Stomach (tissue), 9 donors: ENCODE data around the gene PXMP2. TPM values are rescaled to one million over a fixed set of nuclear protein-coding genes. Genes with fewer than 3 reads are reported as not detected.

Experiments
- DNase-seq, 2 donors: peaks; one replicate each; pipeline versions ENCODE4 v3.0.0 to v3.0.0-alpha.2; 2013 to 2019
- H3K27ac ChIP-seq, 5 donors: fragments of 200-600 bp in 4 of 5; sonication (generic) in 4 of 5; one replicate each; pipeline ENCODE4 v1.5.1; 2013 to 2019; ENCODE audit warnings: mild to moderate bottlenecking in 1 of 5, moderate library complexity in 1 of 5
- H3K27me3 ChIP-seq, 3 donors: fragments of 200-600 bp; sonication (generic); one replicate each; pipeline ENCODE4 v1.5.1; 2017 to 2019; ENCODE audit warnings: mixed run types in 1 of 3
- H3K36me3 ChIP-seq, 4 donors: fragments of 200-600 bp; sonication (generic); 1 replicate in 3 of 4; 2 replicates in 1 of 4; pipeline ENCODE4 v1.5.1; 2016 to 2019
- H3K4me1 ChIP-seq, 4 donors: fragments of 200-600 bp; sonication (generic); one replicate each; pipeline ENCODE4 v1.5.1; 2016 to 2019
- H3K4me3 ChIP-seq, 4 donors: fragments of 200-600 bp; sonication (generic) in 3 of 4; one replicate each; pipeline ENCODE4 v1.5.1; 2016 to 2019; ENCODE audit warnings: mild to moderate bottlenecking in 1 of 4
- H3K9me3 ChIP-seq, 4 donors: fragments of 200-600 bp; sonication (generic); one replicate each; pipeline ENCODE4 v1.5.1; 2016 to 2019
- CTCF ChIP-seq, 7 experiments: fragments of 450-650 bp in 4 of 7; fragments of 200-600 bp in 3 of 7; sonication (generic) in 3 of 7; IDR thresholded peaks; one replicate each; pipeline ENCODE4 v1.5.1; 2016 to 2019; ENCODE audit warnings: antibody characterized with exemption in 7 of 7, control low read depth in 2 of 7, mild to moderate bottlenecking in 1 of 7
- EP300 ChIP-seq: sonication (generic); formaldehyde crosslinking; IDR thresholded peaks from one replicate; pipeline ENCODE4 v1.6.1; 2017; ENCODE audit warnings: antibody characterized with exemption
- POLR2A ChIP-seq, 4 donors: fragments of 450-650 bp; IDR thresholded peaks; one replicate each; pipeline ENCODE4 v1.6.1; 2016; ENCODE audit warnings: antibody characterized with exemption in 4 of 4, control low read depth in 2 of 4, mild to moderate bottlenecking in 1 of 4, moderate library complexity in 1 of 4
- POLR2AphosphoS5 ChIP-seq, 3 donors: sonication (generic); formaldehyde crosslinking; IDR thresholded peaks; one replicate each; pipeline ENCODE4 v1.6.1; 2016; ENCODE audit warnings: antibody characterized with exemption in 3 of 3
- WGBS, 5 donors: extraction: QIAGEN DNeasy Blood & Tissue Kit in 3 of 5; methylation state at CpG; one replicate each; pipeline versions ENCODE4 v1.1.5 to v1.1.7; 2013 to 2018; 5-methylcytosine and 5-hydroxymethylcytosine counted together
- intact Hi-C: fragments of 100-400 bp; cut with DNase I; formaldehyde crosslinking; loops from one replicate; pipeline ENCODE4 v1.15.1; 2023; ENCODE audit warnings: low total_unique reads
- polyA plus RNA-seq, 3 donors: library from polyadenylated mRNA; stranded (reverse); fragments of 200-250 nt; gene quantifications; one replicate each; pipeline ENCODE4 v1.2.3, GENCODE V29; 2013
- total RNA-seq, 5 donors: library from RNA; depleted of rRNA; stranded (reverse); fragments of >200 nt; gene quantifications; one replicate each; pipeline versions ENCODE4 v1.1.0 to v1.2.3, GENCODE V29; 2014 to 2016
- donor health status: healthy with polysubstance abuse.
- donor health status: Bipolar disorder and iron deficiency.
- donor health status: healthy.

Gene PXMP2
- total and polyA plus RNA-seq, 8 donors, result 29.9 to 274 (median 90.1) TPM

- no peaks in the 10 kb centered on the region for H3K27me3 ChIP-seq
- no peak for DNase-seq
- intact Hi-C loops, result no loop called here
- H3K9me3 ChIP-seq, result no peaks in the 10 kb centered on the region
- H3K36me3 ChIP-seq, result peaks cover 39 to 93% (median 88%) of the 10 kb centered on the region in 4 donors
- H3K4me3 ChIP-seq, result no peak overlapping the region
- 91 to 92% (median 92%) methylated on average over 7 of the region's 7 CpGs for WGBS, 5 donors
- H3K4me1 ChIP-seq, result no peaks in the 10 kb centered on the region
- no peak overlapping the region for H3K27ac ChIP-seq
- TF ChIP-seq POLR2AphosphoS5 (IDR thresholded peaks at IDR 0.05), result no peak
- no peak for TF ChIP-seq POLR2A (IDR thresholded peaks at IDR 0.05)
- no peak for TF ChIP-seq CTCF (IDR thresholded peaks at IDR 0.05)
- no peak for TF ChIP-seq EP300
Observed at GRCh38 chr12:132646850-132647249, 40.5 kb upstream of the PXMP2 start.

DNA sequence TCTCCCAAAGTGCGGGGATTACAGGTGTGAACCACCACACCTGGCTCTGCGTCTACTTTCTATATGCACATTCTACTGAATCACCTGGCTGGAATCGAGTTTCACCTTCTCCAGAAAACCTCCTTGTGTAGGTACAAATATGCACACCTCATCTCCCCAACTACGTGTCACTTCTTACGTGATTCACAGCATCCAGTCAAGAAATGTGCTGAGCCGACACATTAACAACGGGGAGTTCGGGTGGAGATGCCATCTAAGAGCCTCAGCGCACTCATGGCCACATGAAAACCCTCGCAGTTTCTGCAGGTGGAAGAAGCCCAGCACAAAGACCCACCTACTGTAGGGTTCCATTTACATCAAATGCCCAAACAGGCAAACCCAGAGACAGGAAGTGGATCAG, 39.5 kb upstream of the PXMP2 start:
- Histone ChIP-seq H3K4me3 (no peak overlapping the region), H3K27me3 (no peaks in the 10 kb centered on the region), H3K9me3 (no peaks in the 10 kb centered on the region), H3K36me3 (peaks cover 29 to 93% (median 88%) of the 10 kb centered on the region in 4 donors), H3K4me1 (no peaks in the 10 kb centered on the region), H3K27ac (no peak overlapping the region)
- intact Hi-C loops, result no loop called here
- TF ChIP-seq EP300, result no peak
- no peak for TF ChIP-seq POLR2AphosphoS5 (IDR thresholded peaks at IDR 0.05)
- TF ChIP-seq CTCF (IDR thresholded peaks at IDR 0.05), result no peak
- no peak for TF ChIP-seq POLR2A (IDR thresholded peaks at IDR 0.05)
- WGBS, 5 donors, result 96 to 97% (median 96%) methylated on average over 10 of the region's 10 CpGs
- DNase-seq, result no peak

DNA sequence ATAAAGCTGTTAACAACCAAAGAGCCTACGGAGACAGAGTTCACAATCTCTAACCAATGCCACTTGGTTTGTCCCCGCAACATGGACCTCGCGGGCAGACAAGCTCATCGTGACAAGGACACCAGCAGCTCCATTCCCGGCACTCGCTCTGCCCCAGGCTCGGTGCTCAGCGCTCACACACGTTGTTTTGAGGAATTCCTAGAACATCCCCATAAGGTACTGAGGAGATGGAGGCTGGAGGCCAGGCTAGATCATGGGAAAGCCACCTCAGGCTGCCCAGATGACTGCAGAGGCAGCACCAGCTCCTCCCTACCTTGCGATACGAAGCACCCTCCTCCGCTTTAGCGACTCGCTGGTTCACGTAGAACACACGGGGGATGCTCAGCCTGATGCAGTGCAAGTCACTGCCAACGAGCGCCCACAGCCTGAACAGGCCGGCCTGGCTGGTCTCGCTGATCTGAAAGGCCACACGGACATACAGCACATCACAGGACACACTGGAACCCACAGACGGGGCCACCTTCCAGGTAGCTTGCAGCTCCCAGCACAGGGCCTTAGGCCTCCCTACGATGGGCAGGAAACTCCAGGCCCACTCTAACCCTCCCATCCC, 38.7 kb upstream of the PXMP2 start:
- DNase-seq, result no peak
- Histone ChIP-seq H3K4me3 (no peak overlapping the region), H3K4me1 (no peaks in the 10 kb centered on the region), H3K27me3 (no peaks in the 10 kb centered on the region), H3K36me3 (peaks cover 21 to 93% (median 88%) of the 10 kb centered on the region in 4 donors), H3K27ac (no peak overlapping the region), H3K9me3 (no peaks in the 10 kb centered on the region)
- WGBS, 5 donors, result 92 to 96% (median 95%) methylated on average over 17 to 24 of the region's 24 CpGs
- intact Hi-C loops, result no loop called here
- no peak for TF ChIP-seq POLR2AphosphoS5 (IDR thresholded peaks at IDR 0.05)
- no peak for TF ChIP-seq CTCF (IDR thresholded peaks at IDR 0.05)
- TF ChIP-seq POLR2A (IDR thresholded peaks at IDR 0.05), result no peak
- no peak for TF ChIP-seq EP300

DNA sequence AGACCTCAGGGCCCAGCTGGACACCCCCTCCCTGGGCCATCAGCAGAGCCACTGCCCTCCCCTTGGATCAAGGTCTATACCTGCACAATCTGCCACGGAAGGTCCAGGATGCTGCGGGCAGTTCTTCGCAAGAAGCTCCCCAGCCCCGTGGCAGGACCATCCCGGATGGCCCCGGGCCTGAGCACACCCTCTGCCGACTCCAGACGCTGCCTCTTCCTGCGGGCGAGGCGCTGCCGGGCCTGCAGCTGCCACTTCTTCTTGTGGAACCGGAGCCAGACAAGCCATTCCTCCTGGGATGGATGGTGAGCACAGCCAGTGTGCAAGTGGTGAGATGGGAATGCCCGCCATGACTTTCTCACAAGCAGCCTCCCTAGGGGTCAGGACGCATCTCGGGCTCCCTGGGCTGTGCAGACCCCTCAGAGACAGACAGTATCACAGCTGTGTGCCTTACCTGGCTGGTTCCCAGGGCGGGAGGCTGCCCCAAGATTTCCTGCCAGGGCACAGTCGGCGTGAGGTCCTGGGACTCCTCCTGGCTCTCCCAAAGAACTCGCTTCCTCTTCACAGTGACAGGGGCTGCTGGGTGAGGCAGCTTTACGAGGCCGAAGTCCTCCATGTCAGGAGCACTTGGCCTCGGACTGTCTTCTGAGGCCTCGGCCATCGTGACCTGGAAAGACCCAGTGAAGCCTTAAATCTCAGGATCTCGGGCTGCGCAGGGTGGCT, 38.0 kb upstream of the PXMP2 start:
- Histone ChIP-seq H3K4me1 (no peaks in the 10 kb centered on the region), H3K9me3 (no peaks in the 10 kb centered on the region), H3K27ac (no peak overlapping the region), H3K36me3 (peaks cover 23 to 94% (median 89%) of the 10 kb centered on the region in 4 donors), H3K4me3 (no peak overlapping the region), H3K27me3 (no peaks in the 10 kb centered on the region)
- 90 to 97% (median 95%) methylated on average over 17 to 27 of the region's 27 CpGs for WGBS, 5 donors
- intact Hi-C loops, result no loop called here
- DNase-seq, result no peak
- TF ChIP-seq EP300 (no peak), POLR2A (IDR thresholded peaks at IDR 0.05) (no peak), POLR2AphosphoS5 (IDR thresholded peaks at IDR 0.05) (no peak)
